Effector memory CD8-positive, alpha-beta T cell (primary cell): ENCODE measurements around the gene HK3.

Experiments
- ATAC-seq: fragments of 150-1000 bp; cut with Tn5 transposase; replicated peaks from 2 replicates; pipeline ENCODE4 v1.10.0; 2021; ENCODE audit warnings: mild to moderate bottlenecking, moderate library complexity
- DNase-seq, 3 experiments: peaks; one replicate each; pipeline ENCODE4 v3.0.0; 2021
- H3K27ac Mint-ChIP-seq, 2 donors: one replicate each; pipeline ENCODE4 v1.8.0; 2022; ENCODE audit warnings: mild to moderate bottlenecking in 2 of 2, mixed read lengths in 2 of 2, moderate library complexity in 2 of 2
- H3K27me3 Mint-ChIP-seq, 2 donors: one replicate each; pipeline ENCODE4 v1.8.0; 2022; ENCODE audit warnings: mixed read lengths in 2 of 2
- H3K36me3 Mint-ChIP-seq: one replicate; pipeline ENCODE4 v1.8.0; 2022; ENCODE audit warnings: mild to moderate bottlenecking, moderate library complexity, mixed read lengths; ENCODE audit not compliant: insufficient read depth
- H3K4me1 Mint-ChIP-seq, 2 donors: one replicate each; pipeline ENCODE4 v1.8.0; 2022; ENCODE audit warnings: low read depth in 2 of 2, mixed read lengths in 2 of 2
- H3K4me3 Mint-ChIP-seq, 2 donors: one replicate each; pipeline ENCODE4 v1.8.0; 2022; ENCODE audit warnings: mild to moderate bottlenecking in 2 of 2, mixed read lengths in 2 of 2, moderate library complexity in 2 of 2
- H3K9me3 Mint-ChIP-seq, 2 donors: one replicate each; pipeline ENCODE4 v1.8.0; 2022; ENCODE audit warnings: mixed read lengths in 2 of 2

Gene HK3

GRCh38 chr5:176916337-176916736 is 17.2 kb upstream of the HK3 start:
- Mint-ChIP-seq H3K4me1 (peaks cover 6 to 11% of the 10 kb centered on the region in 2 donors), H3K4me3 (no peak overlapping the region), H3K27me3 (no peaks in the 10 kb centered on the region), H3K27ac (peak overlapping the region in 1 of 2 donors; percentile 2), H3K9me3 (no peaks in the 10 kb centered on the region), H3K36me3 (peaks cover 10% of the 10 kb centered on the region)
- DNase-seq (no peak), ATAC-seq (no peak)

GRCh38 chr5:176915906-176916305 is 16.8 kb upstream of the HK3 start:
- no peak for DNase-seq
- Mint-ChIP-seq H3K36me3 (peaks cover 10% of the 10 kb centered on the region), H3K27me3 (no peaks in the 10 kb centered on the region), H3K27ac (peak overlapping the region in 1 of 2 donors; percentile 23), H3K9me3 (no peaks in the 10 kb centered on the region), H3K4me1 (peaks cover 4 to 7% of the 10 kb centered on the region in 2 donors), H3K4me3 (no peak overlapping the region)
- no peak for ATAC-seq

GRCh38 chr5:176912115-176912514 is 13.0 kb upstream of the HK3 start:
- H3K27ac Mint-ChIP-seq: no peak overlapping the region
- DNase-seq (no peak), ATAC-seq (no peak)
- H3K4me1 Mint-ChIP-seq: peaks cover 2 to 4% of the 10 kb centered on the region in 2 donors
- H3K36me3 Mint-ChIP-seq: peaks cover 35% of the 10 kb centered on the region
- no peaks in the 10 kb centered on the region for H3K9me3 Mint-ChIP-seq
- H3K27me3 Mint-ChIP-seq: no peaks in the 10 kb centered on the region
- H3K4me3 Mint-ChIP-seq: no peak overlapping the region

GRCh38 chr5:176908675-176909368 is 9.7 kb upstream of the HK3 start:
- H3K4me1 Mint-ChIP-seq: no peaks in the 10 kb centered on the region
- H3K9me3 Mint-ChIP-seq: no peaks in the 10 kb centered on the region
- DNase-seq: no peak
- no peak overlapping the region for H3K4me3 Mint-ChIP-seq
- peaks cover 45% of the 10 kb centered on the region for H3K36me3 Mint-ChIP-seq
- no peaks in the 10 kb centered on the region for H3K27me3 Mint-ChIP-seq
- H3K27ac Mint-ChIP-seq: peak overlapping the region; percentile 71 to 84
- no peak for ATAC-seq

- ATAC-seq: no peak
- Mint-ChIP-seq H3K4me3 (no peak overlapping the region), H3K4me1 (no peaks in the 10 kb centered on the region), H3K27ac (no peak overlapping the region), H3K36me3 (peaks cover 45% of the 10 kb centered on the region), H3K27me3 (no peaks in the 10 kb centered on the region), H3K9me3 (no peaks in the 10 kb centered on the region)
- DNase-seq: no peak
Measured at GRCh38 chr5:176906796-176907195, 7.7 kb upstream of the HK3 start.

GRCh38 chr5:176906126-176906525 is 7.0 kb upstream of the HK3 start:
- Mint-ChIP-seq H3K4me3 (no peak overlapping the region), H3K4me1 (peaks cover 0 to under 1% of the 10 kb centered on the region in 2 donors), H3K27me3 (no peaks in the 10 kb centered on the region), H3K27ac (peak overlapping the region in 1 of 2 donors; percentile 11), H3K36me3 (peaks cover 45% of the 10 kb centered on the region), H3K9me3 (no peaks in the 10 kb centered on the region)
- ATAC-seq (no peak), DNase-seq (no peak)

- no peak for ATAC-seq
- H3K4me1 Mint-ChIP-seq: peaks cover 9 to 11% of the 10 kb centered on the region in 2 donors
- H3K27ac Mint-ChIP-seq: no peak overlapping the region
- H3K4me3 Mint-ChIP-seq: no peak overlapping the region
- no peaks in the 10 kb centered on the region for H3K27me3 Mint-ChIP-seq
- no peak for DNase-seq
- peaks cover 34% of the 10 kb centered on the region for H3K36me3 Mint-ChIP-seq
- H3K9me3 Mint-ChIP-seq: no peaks in the 10 kb centered on the region
Measured at GRCh38 chr5:176904276-176904675, 5.1 kb upstream of the HK3 start.

GRCh38 chr5:176902911-176903664 is 3.9 kb upstream of the HK3 start:
- Mint-ChIP-seq H3K4me1 (peaks cover 11 to 14% of the 10 kb centered on the region in 2 donors), H3K27me3 (no peaks in the 10 kb centered on the region), H3K36me3 (peaks cover 27% of the 10 kb centered on the region), H3K9me3 (no peaks in the 10 kb centered on the region), H3K4me3 (no peak overlapping the region), H3K27ac (peak overlapping the region in 1 of 2 donors; percentile 35)
- DNase-seq: no peak
- no peak for ATAC-seq

GRCh38 chr5:176902102-176902814 is 3.1 kb upstream of the HK3 start:
- no peak overlapping the region for H3K27ac Mint-ChIP-seq
- no peaks in the 10 kb centered on the region for H3K9me3 Mint-ChIP-seq
- DNase-seq (no peak), ATAC-seq (no peak)
- peaks cover 0 to 7% of the 10 kb centered on the region in 2 donors for H3K27me3 Mint-ChIP-seq
- peaks cover 11 to 14% of the 10 kb centered on the region in 2 donors for H3K4me1 Mint-ChIP-seq
- H3K4me3 Mint-ChIP-seq: no peak overlapping the region
- H3K36me3 Mint-ChIP-seq: peaks cover 21% of the 10 kb centered on the region

GRCh38 chr5:176901260-176902101 is 2.3 kb upstream of the HK3 start:
- Mint-ChIP-seq H3K4me1 (peaks cover 11 to 14% of the 10 kb centered on the region in 2 donors), H3K36me3 (peaks cover 15% of the 10 kb centered on the region), H3K4me3 (no peak overlapping the region), H3K27me3 (peaks cover 0 to 8% of the 10 kb centered on the region in 2 donors), H3K27ac (no peak overlapping the region), H3K9me3 (no peaks in the 10 kb centered on the region)
- DNase-seq (no peak), ATAC-seq (no peak)

- ATAC-seq (no peak), DNase-seq (no peak)
- Mint-ChIP-seq H3K27ac (peak overlapping the region; percentile 11 to 80), H3K4me1 (peaks cover 11 to 14% of the 10 kb centered on the region in 2 donors), H3K9me3 (no peaks in the 10 kb centered on the region), H3K36me3 (peaks cover 11% of the 10 kb centered on the region), H3K27me3 (peaks cover 0 to 8% of the 10 kb centered on the region in 2 donors), H3K4me3 (no peak overlapping the region)
Measured at GRCh38 chr5:176900780-176901204, 1.6 kb upstream of the HK3 start.

GRCh38 chr5:176899946-176900779 is 1.0 kb upstream of the HK3 start:
- H3K9me3 Mint-ChIP-seq: no peaks in the 10 kb centered on the region
- H3K27me3 Mint-ChIP-seq: peaks cover 0 to 8% of the 10 kb centered on the region in 2 donors
- DNase-seq: no peak
- no peak for ATAC-seq
- no peak overlapping the region for H3K4me3 Mint-ChIP-seq
- H3K36me3 Mint-ChIP-seq: peaks cover 5% of the 10 kb centered on the region
- peak overlapping the region; percentile 11 to 80 for H3K27ac Mint-ChIP-seq
- peaks cover 11 to 14% of the 10 kb centered on the region in 2 donors for H3K4me1 Mint-ChIP-seq
